IPS-20b (cell line): ENCODE measurements around the gene TMEM19.

Experiments
- H3K27ac ChIP-seq: one replicate; pipeline ENCODE4 v1.5.1; 2013; ENCODE audit warnings: low read length
- H3K27me3 ChIP-seq: 2 replicates; pipeline ENCODE4 v1.6.1; 2013; ENCODE audit warnings: mild to moderate bottlenecking, low read length, inconsistent platforms; ENCODE audit not compliant: insufficient read depth
- H3K36me3 ChIP-seq: 2 replicates; pipeline ENCODE4 v1.6.1; 2013; ENCODE audit warnings: low read depth, mild to moderate bottlenecking, inconsistent platforms, low read length, moderate library complexity; ENCODE audit not compliant: insufficient read depth
- H3K4me1 ChIP-seq: 2 replicates; pipeline ENCODE4 v1.6.1; 2013; ENCODE audit warnings: mild to moderate bottlenecking, control low read depth, inconsistent platforms, low read length, moderate library complexity; ENCODE audit not compliant: insufficient read depth
- H3K4me3 ChIP-seq: 2 replicates; pipeline ENCODE4 v1.5.1; 2013; ENCODE audit warnings: mild to moderate bottlenecking, low read length, inconsistent platforms
- H3K9ac ChIP-seq: 2 replicates; pipeline ENCODE4 v1.6.1; 2013; ENCODE audit warnings: low read depth, mild to moderate bottlenecking, inconsistent platforms, low read length, moderate library complexity
- H3K9me3 ChIP-seq: 2 replicates; pipeline ENCODE4 v1.6.1; 2013; ENCODE audit warnings: mild to moderate bottlenecking, low read depth, low read length, inconsistent platforms; ENCODE audit not compliant: insufficient read depth

The TMEM19 gene

GRCh38 chr12:71685914-71686657 lies at the start of gene TMEM19:
TMEM19 (plus strand) TSS chr12:71686082; CDS start chr12:71686681, 599 bp downstream.
- Histone ChIP-seq H3K4me1 (no peaks in the 10 kb centered on the region), H3K27ac (peak within 1 kb of the TSS; percentile 39), H3K9me3 (no peaks in the 10 kb centered on the region), H3K4me3 (peak within 1 kb of the TSS; percentile 86), H3K27me3 (no peaks in the 10 kb centered on the region), H3K9ac (peak within 1 kb of the TSS; percentile 86), H3K36me3 (no peaks in the 10 kb centered on the region)

GRCh38 chr12:71636704-71637115 lies 49.2 kb upstream of the TMEM19 start:
- H3K27ac ChIP-seq: no peak overlapping the region
- H3K27me3 ChIP-seq: no peaks in the 10 kb centered on the region
- peaks cover 93% of the 10 kb centered on the region for H3K36me3 ChIP-seq

GRCh38 chr12:71638499-71638898 lies 47.4 kb upstream of the TMEM19 start:
- Histone ChIP-seq H3K27me3 (no peaks in the 10 kb centered on the region), H3K4me3 (no peak overlapping the region), H3K4me1 (no peaks in the 10 kb centered on the region), H3K27ac (no peak overlapping the region), H3K36me3 (peaks cover 93% of the 10 kb centered on the region), H3K9ac (no peak overlapping the region), H3K9me3 (no peaks in the 10 kb centered on the region)

More at GRCh38 chr12:71636704-71637115, 49.2 kb upstream of the TMEM19 start:
- Histone ChIP-seq H3K4me1 (no peaks in the 10 kb centered on the region), H3K4me3 (no peak overlapping the region), H3K9ac (no peak overlapping the region), H3K9me3 (no peaks in the 10 kb centered on the region)

- Histone ChIP-seq H3K4me1 (no peaks in the 10 kb centered on the region), H3K9ac (no peak overlapping the region), H3K9me3 (no peaks in the 10 kb centered on the region), H3K36me3 (peaks cover 93% of the 10 kb centered on the region), H3K27ac (no peak overlapping the region), H3K27me3 (no peaks in the 10 kb centered on the region), H3K4me3 (no peak overlapping the region)
Observed at GRCh38 chr12:71639341-71639760, 46.5 kb upstream of the TMEM19 start.

- no peaks in the 10 kb centered on the region for H3K27me3 ChIP-seq
- no peaks in the 10 kb centered on the region for H3K9me3 ChIP-seq
- no peak overlapping the region for H3K27ac ChIP-seq
- H3K4me3 ChIP-seq: no peak overlapping the region
- no peak overlapping the region for H3K9ac ChIP-seq
- no peaks in the 10 kb centered on the region for H3K4me1 ChIP-seq
- H3K36me3 ChIP-seq: peaks cover 93% of the 10 kb centered on the region
Observed at GRCh38 chr12:71640316-71640715, 45.6 kb upstream of the TMEM19 start.

GRCh38 chr12:71641390-71641789 lies 44.5 kb upstream of the TMEM19 start:
- H3K4me1 ChIP-seq: no peaks in the 10 kb centered on the region
- no peak overlapping the region for H3K27ac ChIP-seq
- no peaks in the 10 kb centered on the region for H3K27me3 ChIP-seq
- peaks cover 93% of the 10 kb centered on the region for H3K36me3 ChIP-seq
- H3K9ac ChIP-seq: no peak overlapping the region
- no peak overlapping the region for H3K4me3 ChIP-seq
- no peaks in the 10 kb centered on the region for H3K9me3 ChIP-seq

GRCh38 chr12:71642264-71642663 lies 43.6 kb upstream of the TMEM19 start:
- Histone ChIP-seq H3K36me3 (peaks cover 94% of the 10 kb centered on the region), H3K9me3 (no peaks in the 10 kb centered on the region), H3K9ac (no peak overlapping the region), H3K4me1 (no peaks in the 10 kb centered on the region), H3K27ac (no peak overlapping the region), H3K27me3 (no peaks in the 10 kb centered on the region), H3K4me3 (no peak overlapping the region)

- H3K4me3 ChIP-seq: no peak overlapping the region
Observed at GRCh38 chr12:71645268-71645667, 40.6 kb upstream of the TMEM19 start.

GRCh38 chr12:71646512-71646911 lies 39.4 kb upstream of the TMEM19 start:
- no peaks in the 10 kb centered on the region for H3K27me3 ChIP-seq
- peaks cover 91% of the 10 kb centered on the region for H3K36me3 ChIP-seq

More at GRCh38 chr12:71645268-71645667, 40.6 kb upstream of the TMEM19 start:
- no peak overlapping the region for H3K27ac ChIP-seq
- H3K27me3 ChIP-seq: no peaks in the 10 kb centered on the region
- no peak overlapping the region for H3K9ac ChIP-seq
- peaks cover 92% of the 10 kb centered on the region for H3K36me3 ChIP-seq
- H3K9me3 ChIP-seq: no peaks in the 10 kb centered on the region
- no peaks in the 10 kb centered on the region for H3K4me1 ChIP-seq

GRCh38 chr12:71648537-71648936 lies 37.3 kb upstream of the TMEM19 start:
- Histone ChIP-seq H3K27me3 (no peaks in the 10 kb centered on the region), H3K9ac (no peak overlapping the region), H3K36me3 (peaks cover 91% of the 10 kb centered on the region), H3K4me3 (no peak overlapping the region), H3K27ac (no peak overlapping the region), H3K4me1 (no peaks in the 10 kb centered on the region), H3K9me3 (peaks cover 3% of the 10 kb centered on the region; the same call in 1 of the 2 replicates)

More at GRCh38 chr12:71646512-71646911, 39.4 kb upstream of the TMEM19 start:
- Histone ChIP-seq H3K9me3 (no peaks in the 10 kb centered on the region), H3K27ac (no peak overlapping the region), H3K9ac (no peak overlapping the region), H3K4me3 (no peak overlapping the region), H3K4me1 (no peaks in the 10 kb centered on the region)

GRCh38 chr12:71649401-71649800 lies 36.5 kb upstream of the TMEM19 start:
- Histone ChIP-seq H3K4me1 (no peaks in the 10 kb centered on the region), H3K9me3 (peaks cover 11% of the 10 kb centered on the region; the same call in 1 of the 2 replicates), H3K27ac (no peak overlapping the region), H3K9ac (no peak overlapping the region), H3K4me3 (no peak overlapping the region), H3K27me3 (no peaks in the 10 kb centered on the region), H3K36me3 (peaks cover 91% of the 10 kb centered on the region)

GRCh38 chr12:71652656-71653055 lies 33.2 kb upstream of the TMEM19 start:
- Histone ChIP-seq H3K36me3 (peaks cover 87% of the 10 kb centered on the region), H3K4me3 (no peak overlapping the region), H3K27me3 (no peaks in the 10 kb centered on the region), H3K9me3 (peaks cover 11% of the 10 kb centered on the region; the same call in 1 of the 2 replicates), H3K4me1 (no peaks in the 10 kb centered on the region), H3K27ac (no peak overlapping the region), H3K9ac (no peak overlapping the region)
